WTC11 (cell line): ENCODE measurements around the gene SORL1. TPM values are rescaled to one million over a fixed set of nuclear protein-coding genes. Genes with fewer than 3 reads are reported as not detected.

Experiments used
- ATAC-seq: fragments of 200-7000 bp; cut with Tn5 transposase; 2 replicates; pipeline ENCODE4 v1.10.0; 2021; ENCODE audit warnings: mild to moderate bottlenecking, moderate library complexity
- CTCF ChIA-PET: fragments of 300-600 bp; sonication (Branson Sonifier 250); formaldehyde crosslinking; loops from one replicate; lab custom pipeline; 2021; ENCODE audit warnings: antibody characterized with exemption; lab: Charles Lee
- POLR2A ChIA-PET: fragments of 350-600 bp; sonication (Branson Sonifier 250); formaldehyde crosslinking; loops from one replicate; lab custom pipeline; 2021; ENCODE audit warnings: antibody characterized with exemption; lab: Charles Lee
- DNase-seq: peaks from one replicate; pipeline ENCODE4 v3.0.0; 2021; ENCODE audit warnings: low spot score
- H3K27ac Mint-ChIP-seq: 2 replicates; pipeline ENCODE4 v1.8.0; 2021; ENCODE audit warnings: mixed read lengths
- H3K27me3 Mint-ChIP-seq: 2 replicates; pipeline ENCODE4 v1.8.0; 2021; ENCODE audit warnings: low read depth, mild to moderate bottlenecking, moderate library complexity, mixed read lengths
- H3K36me3 Mint-ChIP-seq: 2 replicates; pipeline ENCODE4 v1.8.0; 2021; ENCODE audit warnings: mixed read lengths
- H3K4me1 Mint-ChIP-seq: 2 replicates; pipeline ENCODE4 v1.8.0; 2022; ENCODE audit warnings: mixed read lengths
- H3K4me3 Mint-ChIP-seq: 2 replicates; pipeline ENCODE4 v1.8.0; 2021; ENCODE audit warnings: mild to moderate bottlenecking, moderate library complexity, mixed read lengths
- H3K9me3 Mint-ChIP-seq: 2 replicates; pipeline ENCODE4 v1.8.0; 2021; ENCODE audit warnings: mixed read lengths
- ATF1 ChIP-seq: sonication (generic); formaldehyde crosslinking; IDR thresholded peaks from 2 replicates; pipeline ENCODE4 v1.8.1; 2023; ENCODE audit warnings: mild to moderate bottlenecking, moderate library complexity, missing genetic modification reagents
- EMX1 ChIP-seq: fragments of 250-450 bp; sonication (Bioruptor Pico); IDR thresholded peaks from 2 replicates; pipeline ENCODE4 v1.8.0; 2021; ENCODE audit warnings: mild to moderate bottlenecking
- NFE2L1 ChIP-seq: sonication (generic); formaldehyde crosslinking; IDR thresholded peaks from 2 replicates; pipeline ENCODE4 v1.8.1; 2023; ENCODE audit warnings: missing genetic modification reagents
- OVOL2 ChIP-seq: fragments of 250-450 bp; sonication (Bioruptor Pico); IDR thresholded peaks from 2 replicates; pipeline ENCODE4 v1.9.0; 2021; ENCODE audit warnings: mild to moderate bottlenecking, borderline replicate concordance
- RELA ChIP-seq: sonication (generic); formaldehyde crosslinking; IDR thresholded peaks from 2 replicates; pipeline ENCODE4 v1.8.1; 2022; ENCODE audit warnings: missing genetic modification reagents, mild to moderate bottlenecking, borderline replicate concordance
- SMAD4 ChIP-seq: sonication (generic); formaldehyde crosslinking; IDR thresholded peaks from 2 replicates; pipeline ENCODE4 v1.8.0; 2022; ENCODE audit warnings: mild to moderate bottlenecking, missing genetic modification reagents
- SP1 ChIP-seq: sonication (generic); formaldehyde crosslinking; conservative IDR thresholded peaks from 2 replicates; pipeline ENCODE4 v1.8.1; 2022; ENCODE audit warnings: missing genetic modification reagents
- TEAD4 ChIP-seq: sonication (generic); formaldehyde crosslinking; IDR thresholded peaks from 2 replicates; pipeline ENCODE4 v1.8.0; 2022; ENCODE audit warnings: mild to moderate bottlenecking, missing genetic modification reagents
- ZNF263 ChIP-seq: sonication (generic); formaldehyde crosslinking; IDR thresholded peaks from 2 replicates; pipeline ENCODE4 v1.8.1; 2022; ENCODE audit warnings: low read depth, mild to moderate bottlenecking, moderate library complexity, missing genetic modification reagents
- ZNF396 ChIP-seq: fragments of 250-450 bp; sonication (Bioruptor Pico); IDR thresholded peaks from 2 replicates; pipeline ENCODE4 v1.8.0; 2021; ENCODE audit warnings: mild to moderate bottlenecking, moderate library complexity, borderline replicate concordance
- total RNA-seq: library from RNA; stranded (reverse); gene quantifications from 3 replicates; pipeline ENCODE4 v1.2.3, GENCODE V29; 2021
- TF ChIP-seq, protein P1 (sequence below): sonication (generic); formaldehyde crosslinking; IDR thresholded peaks from 2 replicates; pipeline ENCODE4 v1.8.1; 2023; ENCODE audit warnings: mild to moderate bottlenecking, missing genetic modification reagents
- TF ChIP-seq, protein P2 (sequence below): sonication (generic); formaldehyde crosslinking; conservative IDR thresholded peaks from 2 replicates; pipeline ENCODE4 v1.8.1; 2023; ENCODE audit warnings: mild to moderate bottlenecking, low read depth, missing genetic modification reagents, moderate library complexity
- TF ChIP-seq, protein P3 (sequence below): fragments of 250-450 bp; sonication (Bioruptor Pico); IDR thresholded peaks from 2 replicates; pipeline ENCODE4 v1.9.0; 2021; ENCODE audit warnings: mild to moderate bottlenecking, borderline replicate concordance
- TF ChIP-seq, protein P4 (sequence below): sonication (generic); formaldehyde crosslinking; IDR thresholded peaks from 2 replicates; pipeline ENCODE4 v1.8.1; 2023; ENCODE audit warnings: mild to moderate bottlenecking, moderate library complexity, missing genetic modification reagents

Gene SORL1
- total RNA-seq, 1 experiment from 2014 or later = 87.1 TPM

DNA sequence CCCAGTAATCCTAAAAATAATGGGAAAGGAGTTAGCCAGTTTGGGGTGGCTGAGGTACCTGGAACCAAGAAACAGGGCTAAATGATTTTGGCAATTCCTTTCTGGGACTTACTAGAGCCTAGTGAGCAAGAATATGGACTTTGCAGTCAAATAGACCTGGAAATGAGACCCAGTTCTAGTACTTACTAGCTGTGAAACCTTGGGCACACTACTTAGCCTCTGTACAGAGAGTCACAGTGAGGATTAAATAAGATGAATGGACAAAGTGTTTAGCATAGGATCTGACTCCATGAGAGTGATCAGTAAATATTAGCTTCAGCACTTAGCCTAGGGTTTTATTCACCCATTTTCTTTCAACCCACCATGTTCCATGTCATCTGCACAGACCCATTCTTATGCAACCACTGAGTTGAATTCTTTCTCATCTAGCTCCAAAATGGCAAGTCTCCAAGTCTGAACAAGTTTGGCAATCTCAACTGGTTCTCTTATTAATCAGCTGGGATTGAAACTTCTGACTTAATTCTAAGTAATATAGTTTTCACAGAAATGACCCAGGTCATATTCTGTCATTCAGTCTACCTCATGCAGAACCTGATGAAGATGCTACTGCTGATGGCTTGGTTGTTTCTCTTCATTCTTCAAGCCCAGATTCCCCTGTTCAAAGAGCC is 15.0 kb upstream of the SORL1 start:
- ChIA-PET POLR2A (no interaction called here), CTCF (no interaction called here)
- no peak for TF ChIP-seq TEAD4
- no peak for TF ChIP-seq NFE2L1 (CRISPR knock-in tag)
- TF ChIP-seq, protein P1, sequence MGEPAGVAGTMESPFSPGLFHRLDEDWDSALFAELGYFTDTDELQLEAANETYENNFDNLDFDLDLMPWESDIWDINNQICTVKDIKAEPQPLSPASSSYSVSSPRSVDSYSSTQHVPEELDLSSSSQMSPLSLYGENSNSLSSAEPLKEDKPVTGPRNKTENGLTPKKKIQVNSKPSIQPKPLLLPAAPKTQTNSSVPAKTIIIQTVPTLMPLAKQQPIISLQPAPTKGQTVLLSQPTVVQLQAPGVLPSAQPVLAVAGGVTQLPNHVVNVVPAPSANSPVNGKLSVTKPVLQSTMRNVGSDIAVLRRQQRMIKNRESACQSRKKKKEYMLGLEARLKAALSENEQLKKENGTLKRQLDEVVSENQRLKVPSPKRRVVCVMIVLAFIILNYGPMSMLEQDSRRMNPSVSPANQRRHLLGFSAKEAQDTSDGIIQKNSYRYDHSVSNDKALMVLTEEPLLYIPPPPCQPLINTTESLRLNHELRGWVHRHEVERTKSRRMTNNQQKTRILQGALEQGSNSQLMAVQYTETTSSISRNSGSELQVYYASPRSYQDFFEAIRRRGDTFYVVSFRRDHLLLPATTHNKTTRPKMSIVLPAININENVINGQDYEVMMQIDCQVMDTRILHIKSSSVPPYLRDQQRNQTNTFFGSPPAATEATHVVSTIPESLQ (CRISPR knock-in tag) = no peak
- no peak for TF ChIP-seq OVOL2 (CRISPR knock-in tag)
- TF ChIP-seq, protein P2, sequence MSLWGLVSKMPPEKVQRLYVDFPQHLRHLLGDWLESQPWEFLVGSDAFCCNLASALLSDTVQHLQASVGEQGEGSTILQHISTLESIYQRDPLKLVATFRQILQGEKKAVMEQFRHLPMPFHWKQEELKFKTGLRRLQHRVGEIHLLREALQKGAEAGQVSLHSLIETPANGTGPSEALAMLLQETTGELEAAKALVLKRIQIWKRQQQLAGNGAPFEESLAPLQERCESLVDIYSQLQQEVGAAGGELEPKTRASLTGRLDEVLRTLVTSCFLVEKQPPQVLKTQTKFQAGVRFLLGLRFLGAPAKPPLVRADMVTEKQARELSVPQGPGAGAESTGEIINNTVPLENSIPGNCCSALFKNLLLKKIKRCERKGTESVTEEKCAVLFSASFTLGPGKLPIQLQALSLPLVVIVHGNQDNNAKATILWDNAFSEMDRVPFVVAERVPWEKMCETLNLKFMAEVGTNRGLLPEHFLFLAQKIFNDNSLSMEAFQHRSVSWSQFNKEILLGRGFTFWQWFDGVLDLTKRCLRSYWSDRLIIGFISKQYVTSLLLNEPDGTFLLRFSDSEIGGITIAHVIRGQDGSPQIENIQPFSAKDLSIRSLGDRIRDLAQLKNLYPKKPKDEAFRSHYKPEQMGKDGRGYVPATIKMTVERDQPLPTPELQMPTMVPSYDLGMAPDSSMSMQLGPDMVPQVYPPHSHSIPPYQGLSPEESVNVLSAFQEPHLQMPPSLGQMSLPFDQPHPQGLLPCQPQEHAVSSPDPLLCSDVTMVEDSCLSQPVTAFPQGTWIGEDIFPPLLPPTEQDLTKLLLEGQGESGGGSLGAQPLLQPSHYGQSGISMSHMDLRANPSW = no peak
- TF ChIP-seq SMAD4 (CRISPR knock-in tag) = no peak
- TF ChIP-seq RELA (CRISPR knock-in tag) = no peak
- TF ChIP-seq EMX1 (CRISPR knock-in tag) = no peak
- no peak for TF ChIP-seq ZNF263 (CRISPR knock-in tag)
- Mint-ChIP-seq H3K9me3 (no peaks in the 10 kb centered on the region), H3K4me3 (no peak overlapping the region), H3K4me1 (peaks cover 3% of the 10 kb centered on the region; the same call in 1 of the 2 replicates), H3K27me3 (no peaks in the 10 kb centered on the region; the same call in 1 of the 2 replicates), H3K27ac (no peak overlapping the region), H3K36me3 (no peaks in the 10 kb centered on the region)
- ATAC-seq (no peak), DNase-seq (no peak)

DNA sequence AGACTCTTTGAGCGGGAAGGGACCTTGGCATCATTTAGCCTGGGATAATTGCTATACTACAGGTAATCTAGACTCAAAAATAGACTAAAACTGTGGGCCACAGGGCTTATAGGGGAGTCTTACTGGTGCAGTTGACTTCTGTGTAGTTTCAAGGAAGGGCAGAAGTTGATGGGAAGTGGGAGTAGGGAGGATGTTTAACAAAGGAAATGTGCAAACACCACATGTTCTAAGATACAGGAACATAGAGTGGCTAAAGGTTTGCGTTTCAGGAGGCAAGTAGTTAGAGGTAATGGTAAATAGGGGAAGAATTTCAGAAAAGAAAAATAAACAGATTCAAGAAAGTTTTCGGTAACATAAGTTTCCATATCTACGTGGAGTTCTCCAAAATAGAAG is 14.4 kb upstream of the SORL1 start:
- DNase-seq = no peak
- H3K4me3 Mint-ChIP-seq = no peak overlapping the region
- H3K4me1 Mint-ChIP-seq = peaks cover 3% of the 10 kb centered on the region; the same call in 1 of the 2 replicates
- TF ChIP-seq, protein P3, sequence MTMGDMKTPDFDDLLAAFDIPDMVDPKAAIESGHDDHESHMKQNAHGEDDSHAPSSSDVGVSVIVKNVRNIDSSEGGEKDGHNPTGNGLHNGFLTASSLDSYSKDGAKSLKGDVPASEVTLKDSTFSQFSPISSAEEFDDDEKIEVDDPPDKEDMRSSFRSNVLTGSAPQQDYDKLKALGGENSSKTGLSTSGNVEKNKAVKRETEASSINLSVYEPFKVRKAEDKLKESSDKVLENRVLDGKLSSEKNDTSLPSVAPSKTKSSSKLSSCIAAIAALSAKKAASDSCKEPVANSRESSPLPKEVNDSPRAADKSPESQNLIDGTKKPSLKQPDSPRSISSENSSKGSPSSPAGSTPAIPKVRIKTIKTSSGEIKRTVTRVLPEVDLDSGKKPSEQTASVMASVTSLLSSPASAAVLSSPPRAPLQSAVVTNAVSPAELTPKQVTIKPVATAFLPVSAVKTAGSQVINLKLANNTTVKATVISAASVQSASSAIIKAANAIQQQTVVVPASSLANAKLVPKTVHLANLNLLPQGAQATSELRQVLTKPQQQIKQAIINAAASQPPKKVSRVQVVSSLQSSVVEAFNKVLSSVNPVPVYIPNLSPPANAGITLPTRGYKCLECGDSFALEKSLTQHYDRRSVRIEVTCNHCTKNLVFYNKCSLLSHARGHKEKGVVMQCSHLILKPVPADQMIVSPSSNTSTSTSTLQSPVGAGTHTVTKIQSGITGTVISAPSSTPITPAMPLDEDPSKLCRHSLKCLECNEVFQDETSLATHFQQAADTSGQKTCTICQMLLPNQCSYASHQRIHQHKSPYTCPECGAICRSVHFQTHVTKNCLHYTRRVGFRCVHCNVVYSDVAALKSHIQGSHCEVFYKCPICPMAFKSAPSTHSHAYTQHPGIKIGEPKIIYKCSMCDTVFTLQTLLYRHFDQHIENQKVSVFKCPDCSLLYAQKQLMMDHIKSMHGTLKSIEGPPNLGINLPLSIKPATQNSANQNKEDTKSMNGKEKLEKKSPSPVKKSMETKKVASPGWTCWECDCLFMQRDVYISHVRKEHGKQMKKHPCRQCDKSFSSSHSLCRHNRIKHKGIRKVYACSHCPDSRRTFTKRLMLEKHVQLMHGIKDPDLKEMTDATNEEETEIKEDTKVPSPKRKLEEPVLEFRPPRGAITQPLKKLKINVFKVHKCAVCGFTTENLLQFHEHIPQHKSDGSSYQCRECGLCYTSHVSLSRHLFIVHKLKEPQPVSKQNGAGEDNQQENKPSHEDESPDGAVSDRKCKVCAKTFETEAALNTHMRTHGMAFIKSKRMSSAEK (CRISPR knock-in tag) = no peak
- TF ChIP-seq, protein P4, sequence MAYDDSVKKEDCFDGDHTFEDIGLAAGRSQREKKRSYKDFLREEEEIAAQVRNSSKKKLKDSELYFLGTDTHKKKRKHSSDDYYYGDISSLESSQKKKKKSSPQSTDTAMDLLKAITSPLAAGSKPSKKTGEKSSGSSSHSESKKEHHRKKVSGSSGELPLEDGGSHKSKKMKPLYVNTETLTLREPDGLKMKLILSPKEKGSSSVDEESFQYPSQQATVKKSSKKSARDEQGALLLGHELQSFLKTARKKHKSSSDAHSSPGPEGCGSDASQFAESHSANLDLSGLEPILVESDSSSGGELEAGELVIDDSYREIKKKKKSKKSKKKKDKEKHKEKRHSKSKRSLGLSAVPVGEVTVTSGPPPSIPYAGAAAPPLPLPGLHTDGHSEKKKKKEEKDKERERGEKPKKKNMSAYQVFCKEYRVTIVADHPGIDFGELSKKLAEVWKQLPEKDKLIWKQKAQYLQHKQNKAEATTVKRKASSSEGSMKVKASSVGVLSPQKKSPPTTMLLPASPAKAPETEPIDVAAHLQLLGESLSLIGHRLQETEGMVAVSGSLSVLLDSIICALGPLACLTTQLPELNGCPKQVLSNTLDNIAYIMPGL = no peak
- no peak for TF ChIP-seq ATF1 (CRISPR knock-in tag)
- TF ChIP-seq ZNF396 = no peak
- TF ChIP-seq SP1 (CRISPR knock-in tag) = no peak
- no peak for TF ChIP-seq TEAD4
- ChIA-PET CTCF (no interaction called here), POLR2A (no interaction called here)
- no peak for ATAC-seq
- no peaks in the 10 kb centered on the region; the same call in 1 of the 2 replicates for H3K27me3 Mint-ChIP-seq
- H3K27ac Mint-ChIP-seq = no peak overlapping the region
- H3K36me3 Mint-ChIP-seq = no peaks in the 10 kb centered on the region
- no peaks in the 10 kb centered on the region for H3K9me3 Mint-ChIP-seq
